GM19025 (cell line): ENCODE data around the gene PTPRD.

Source experiments
- ATAC-seq: cut with Tn5 transposase; IDR thresholded peaks from one replicate; pipeline ENCODE4 v1.9.1; 2021; ENCODE audit warnings: mild to moderate bottlenecking, low read depth, moderate library complexity; ENCODE audit not compliant: unreplicated experiment

PTPRD gene

GRCh38 chr9:8457055-8457454 lies 2155.7 kb downstream of the PTPRD start:
- no peak for ATAC-seq

- ATAC-seq: no peak
Measured at GRCh38 chr9:8456344-8456743, 2156.5 kb downstream of the PTPRD start.

- ATAC-seq: no peak
Measured at GRCh38 chr9:8450810-8451545, 2161.8 kb downstream of the PTPRD start.

- no peak for ATAC-seq
Measured at GRCh38 chr9:8448226-8448625, 2164.6 kb downstream of the PTPRD start.

- no peak for ATAC-seq
Measured at GRCh38 chr9:8447601-8448000, 2165.2 kb downstream of the PTPRD start.

GRCh38 chr9:8437876-8438275 lies 2174.9 kb downstream of the PTPRD start:
- no peak for ATAC-seq

- no peak for ATAC-seq
Measured at GRCh38 chr9:8437259-8437658, 2175.5 kb downstream of the PTPRD start.

GRCh38 chr9:8436786-8437185 lies 2176.0 kb downstream of the PTPRD start:
- no peak for ATAC-seq

- no peak for ATAC-seq
Measured at GRCh38 chr9:8434621-8435020, 2178.2 kb downstream of the PTPRD start.

- ATAC-seq: no peak
Measured at GRCh38 chr9:8432224-8432623, 2180.6 kb downstream of the PTPRD start.

GRCh38 chr9:8431505-8431904 lies 2181.3 kb downstream of the PTPRD start:
- no peak for ATAC-seq

- ATAC-seq: no peak
Measured at GRCh38 chr9:8430945-8431344, 2181.9 kb downstream of the PTPRD start.

- ATAC-seq: no peak
Measured at GRCh38 chr9:8429768-8430167, 2183.0 kb downstream of the PTPRD start.

- ATAC-seq: no peak
Measured at GRCh38 chr9:8429157-8429556, 2183.6 kb downstream of the PTPRD start.

- ATAC-seq: no peak
Measured at GRCh38 chr9:8428389-8428788, 2184.4 kb downstream of the PTPRD start.

- no peak for ATAC-seq
Measured at GRCh38 chr9:8424786-8425410, 2187.9 kb downstream of the PTPRD start.

- no peak for ATAC-seq
Measured at GRCh38 chr9:8420416-8420815, 2192.4 kb downstream of the PTPRD start.

GRCh38 chr9:8419596-8420275 lies 2193.1 kb downstream of the PTPRD start:
- ATAC-seq: no peak

- no peak for ATAC-seq
Measured at GRCh38 chr9:8417341-8417740, 2195.5 kb downstream of the PTPRD start.

- no peak for ATAC-seq
Measured at GRCh38 chr9:8412327-8412726, 2200.5 kb downstream of the PTPRD start.

GRCh38 chr9:8408575-8409190 lies 2204.1 kb downstream of the PTPRD start:
- ATAC-seq: no peak
